GM23248 (cell line): Measurements from ENCODE around the gene PF4V1. TPM values are rescaled to one million over a fixed set of nuclear protein-coding genes. Genes with fewer than 3 reads are reported as not detected.
"Not testable (repeated sequence)": the region's sequence is repeated elsewhere in the genome, so short reads cannot be mapped to it uniquely, and the experiment has no call there.

Experiments used
- DNase-seq: peaks from one replicate; pipeline ENCODE4 v3.0.0-alpha.2; 2015
- H2AFZ ChIP-seq: fragments of 200-600 bp; sonication (generic); 2 replicates; pipeline ENCODE4 v1.6.1; 2016; ENCODE audit warnings: antibody characterized with exemption
- H3F3A ChIP-seq: fragments of 200-600 bp; sonication (generic); 2 replicates; pipeline ENCODE4 v1.6.1; 2016; ENCODE audit warnings: mild to moderate bottlenecking, antibody characterized with exemption, mixed run types; ENCODE audit not compliant: insufficient read depth
- H3K27ac ChIP-seq: fragments of 200-600 bp; sonication (generic); 2 replicates; pipeline ENCODE4 v1.5.1; 2016; ENCODE audit warnings: mild to moderate bottlenecking
- H3K27me3 ChIP-seq: fragments of 200-600 bp; sonication (generic); replicated peaks from 2 replicates; pipeline ENCODE4 v1.6.1; 2016; ENCODE audit warnings: mild to moderate bottlenecking; ENCODE audit not compliant: insufficient read depth
- H3K36me3 ChIP-seq: fragments of 200-600 bp; sonication (generic); 2 replicates; pipeline ENCODE4 v1.6.1; 2016; ENCODE audit warnings: low read depth, mild to moderate bottlenecking
- H3K4me1 ChIP-seq: fragments of 200-600 bp; sonication (generic); 2 replicates; pipeline ENCODE4 v1.6.1; 2016; ENCODE audit warnings: mild to moderate bottlenecking; ENCODE audit not compliant: insufficient read depth
- H3K4me2 ChIP-seq: fragments of 200-600 bp; sonication (generic); one replicate; pipeline ENCODE4 v1.6.1; 2016; ENCODE audit warnings: mild to moderate bottlenecking; ENCODE audit not compliant: unreplicated experiment
- H3K4me3 ChIP-seq: fragments of 200-600 bp; sonication (generic); 2 replicates; pipeline ENCODE4 v1.5.1; 2016; ENCODE audit warnings: mild to moderate bottlenecking
- H3K79me2 ChIP-seq: fragments of 200-600 bp; sonication (generic); 2 replicates; pipeline ENCODE4 v1.6.1; 2016; ENCODE audit warnings: mild to moderate bottlenecking; ENCODE audit not compliant: insufficient read depth
- H3K9ac ChIP-seq: fragments of 200-600 bp; sonication (generic); 2 replicates; pipeline ENCODE4 v1.6.1; 2016; ENCODE audit warnings: mild to moderate bottlenecking
- H3K9me2 ChIP-seq: fragments of 200-600 bp; sonication (generic); 2 replicates; pipeline ENCODE4 v1.6.1; 2016; ENCODE audit warnings: mixed run types, mild to moderate bottlenecking, moderate library complexity; ENCODE audit not compliant: insufficient read depth
- H3K9me3 ChIP-seq: fragments of 200-600 bp; sonication (generic); one replicate; pipeline ENCODE4 v1.6.1; 2017; ENCODE audit warnings: low read depth
- H4K20me1 ChIP-seq: fragments of 200-600 bp; sonication (generic); 2 replicates; pipeline ENCODE4 v1.6.0; 2016; ENCODE audit not compliant: insufficient read depth
- EZH2 ChIP-seq: fragments of 200-600 bp; sonication (generic); IDR thresholded peaks from 2 replicates; pipeline ENCODE4 v1.6.1; 2018; ENCODE audit warnings: antibody characterized with exemption, mild to moderate bottlenecking; ENCODE audit not compliant: insufficient read depth, poor library complexity, severe bottlenecking
- EZH2phosphoT487 ChIP-seq: fragments of 200-600 bp; sonication (generic); IDR thresholded peaks from 2 replicates; pipeline ENCODE4 v1.6.1; 2018; ENCODE audit warnings: antibody characterized with exemption, moderate library complexity, mild to moderate bottlenecking, low read depth; ENCODE audit not compliant: insufficient read depth
- WGBS, 2 experiments: methylation state at CpG; one replicate each; pipeline ENCODE4 v1.1.6; 2015 to 2017; ENCODE audit warnings: low lambda C conversion rate in 2 of 2, low coverage in 1 of 2; ENCODE audit errors: missing lambda C conversion rate in 2 of 2; 5-methylcytosine and 5-hydroxymethylcytosine counted together
- in situ Hi-C: fragments of 300-500 bp; cut with MboI; formaldehyde crosslinking; loops from 2 replicates; pipeline ENCODE4 v1.15.0; 2020
- polyA plus RNA-seq: library from polyadenylated mRNA; unstranded; fragments of >200 nt; fragmentation: Nextera tagmentation; extraction: Ambion mirVana; gene quantifications from 2 replicates; pipeline ENCODE4 v1.2.1, GENCODE V29; 2016
- total RNA-seq: library from RNA; depleted of rRNA; stranded (reverse); fragments of >200 nt; shearing (Covaris generic); gene quantifications from 2 replicates; pipeline ENCODE4 v1.2.3, GENCODE V29; 2014

PF4V1 gene
- total and polyA plus RNA-seq, 2 experiments from 2014 or later = 8.1 to 13.8 TPM

GRCh38 chr4:73897380-73898136 lies 44.5 kb downstream of the PF4V1 start:
- Histone ChIP-seq H3F3A (peaks cover 40% of the 10 kb centered on the region), H3K9me2 (no peaks in the 10 kb centered on the region), H3K27ac (peak overlapping the region; percentile 73), H3K4me2 (peak overlapping the region; percentile 64), H2AFZ (no peak overlapping the region), H3K9ac (peak overlapping the region; percentile 38), H3K27me3 (no peaks in the 10 kb centered on the region), H3K4me1 (peaks cover 54% of the 10 kb centered on the region), H3K9me3 (no peaks in the 10 kb centered on the region), H3K4me3 (peak overlapping the region; percentile 22), H3K36me3 (no peaks in the 10 kb centered on the region), H4K20me1 (no peaks in the 10 kb centered on the region), H3K79me2 (no peaks in the 10 kb centered on the region)
- in situ Hi-C loops = no loop called here
- DNase-seq = peak; percentile 91
- WGBS, 2 experiments = 5% methylated on average over 4 of the region's 4 CpGs
- TF ChIP-seq EZH2phosphoT487 (peak; percentile 96), EZH2 (no peak)

- in situ Hi-C loops, H3K9me2 ChIP-seq, H2AFZ ChIP-seq, H3K9ac ChIP-seq, H3K27ac ChIP-seq, H3K4me2 ChIP-seq, H3K9me3 ChIP-seq, DNase-seq, H4K20me1 ChIP-seq, H3K27me3 ChIP-seq, H3K79me2 ChIP-seq, H3K4me3 ChIP-seq, H3K36me3 ChIP-seq: not testable (repeated sequence)
- 100% methylated on average over 3 of the region's 3 CpGs for WGBS, 2 experiments
- Histone ChIP-seq H3F3A (peaks cover 55% of the 10 kb centered on the region), H3K4me1 (peaks cover 66% of the 10 kb centered on the region)
Measured at GRCh38 chr4:73899338-73899737, 46.2 kb downstream of the PF4V1 start.

DNA sequence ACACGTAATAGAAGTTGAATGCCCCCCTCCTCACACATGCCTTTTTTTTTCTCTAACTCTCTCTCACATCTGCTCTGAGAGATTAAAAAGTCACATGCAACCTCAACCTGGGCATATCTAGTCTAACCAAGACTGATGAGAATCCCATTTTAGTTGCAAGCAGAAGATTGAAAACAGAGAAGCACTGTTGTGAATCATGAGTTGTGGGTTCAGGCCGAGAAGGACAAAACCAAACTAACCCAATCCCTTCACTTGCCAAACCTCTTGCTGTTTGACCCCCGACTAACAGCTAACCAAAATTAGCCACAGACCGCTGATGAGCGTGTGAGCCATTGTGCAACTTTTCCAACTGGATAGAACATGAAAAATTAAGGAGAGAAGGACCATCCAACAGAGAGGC lies 47.9 kb downstream of the PF4V1 start:
- peak overlapping the region; percentile 6 for H3K4me2 ChIP-seq
- no peaks in the 10 kb centered on the region for H3K27me3 ChIP-seq
- H3K9me2 ChIP-seq = no peaks in the 10 kb centered on the region
- H4K20me1 ChIP-seq = no peaks in the 10 kb centered on the region
- H3K4me3 ChIP-seq = no peak overlapping the region
- TF ChIP-seq EZH2 = no peak
- TF ChIP-seq EZH2phosphoT487 = no peak
- peak; percentile 63 for DNase-seq
- 23 to 25% methylated on average over 5 of the region's 5 CpGs for WGBS, 2 experiments
- H3K4me1 ChIP-seq = peaks cover 64% of the 10 kb centered on the region
- no peaks in the 10 kb centered on the region for H3K79me2 ChIP-seq
- peaks cover 52% of the 10 kb centered on the region for H3F3A ChIP-seq
- no peak overlapping the region for H2AFZ ChIP-seq
- H3K9ac ChIP-seq = no peak overlapping the region
- H3K36me3 ChIP-seq = no peaks in the 10 kb centered on the region
- H3K27ac ChIP-seq = peak overlapping the region; percentile 40
- in situ Hi-C loops = no loop called here
- no peaks in the 10 kb centered on the region for H3K9me3 ChIP-seq

GRCh38 chr4:73902038-73902637 lies 49.0 kb downstream of the PF4V1 start:
- 0 to 17% methylated on average over 1 of the region's 1 CpG for WGBS, 2 experiments
- Histone ChIP-seq H3K27me3 (no peaks in the 10 kb centered on the region), H3K36me3 (no peaks in the 10 kb centered on the region), H3K9me2 (no peaks in the 10 kb centered on the region), H3K4me1 (peaks cover 53% of the 10 kb centered on the region), H3K79me2 (no peaks in the 10 kb centered on the region), H3F3A (peaks cover 41% of the 10 kb centered on the region), H3K27ac (peak overlapping the region; percentile 40), H3K4me2 (peak overlapping the region; percentile 64), H4K20me1 (no peaks in the 10 kb centered on the region), H2AFZ (no peak overlapping the region), H3K9ac (0 out of 2 replicates have a peak overlapping the region, but pooled peaks have one; percentile 10), H3K4me3 (peak overlapping the region; percentile 17; the same call in 1 of the 2 replicates), H3K9me3 (no peaks in the 10 kb centered on the region)
- DNase-seq = peak; percentile 84
- in situ Hi-C loops = no loop called here
- no peak for TF ChIP-seq EZH2
- TF ChIP-seq EZH2phosphoT487 = no peak
